Upper lobe of left lung (tissue), 4 donors: ENCODE measurements around the gene BEND4.

Experiments used
- EP300 ChIP-seq, 4 donors: sonication (generic); formaldehyde crosslinking; IDR thresholded peaks; one replicate each; pipeline ENCODE4 v1.5.1; 2017; ENCODE audit warnings: antibody characterized with exemption in 4 of 4, control low read depth in 2 of 4
- POLR2A ChIP-seq, 4 donors: fragments of 450-650 bp; IDR thresholded peaks; one replicate each; pipeline ENCODE4 v1.5.1; 2016 to 2017; ENCODE audit warnings: antibody characterized with exemption in 4 of 4, mild to moderate bottlenecking in 2 of 4
- POLR2AphosphoS5 ChIP-seq, 2 donors: sonication (generic); formaldehyde crosslinking; IDR thresholded peaks; one replicate each; pipeline ENCODE4 v1.5.1; 2017; ENCODE audit warnings: antibody characterized with exemption in 2 of 2
- TF ChIP-seq, protein P1 (sequence below), 6 experiments: fragments of 450-650 bp in 4 of 6; fragments of 200-600 bp in 2 of 6; sonication (generic) in 2 of 6; IDR thresholded peaks; one replicate each; pipeline ENCODE4 v1.5.1; 2016 to 2019; ENCODE audit warnings: antibody characterized with exemption in 6 of 6

DNA sequence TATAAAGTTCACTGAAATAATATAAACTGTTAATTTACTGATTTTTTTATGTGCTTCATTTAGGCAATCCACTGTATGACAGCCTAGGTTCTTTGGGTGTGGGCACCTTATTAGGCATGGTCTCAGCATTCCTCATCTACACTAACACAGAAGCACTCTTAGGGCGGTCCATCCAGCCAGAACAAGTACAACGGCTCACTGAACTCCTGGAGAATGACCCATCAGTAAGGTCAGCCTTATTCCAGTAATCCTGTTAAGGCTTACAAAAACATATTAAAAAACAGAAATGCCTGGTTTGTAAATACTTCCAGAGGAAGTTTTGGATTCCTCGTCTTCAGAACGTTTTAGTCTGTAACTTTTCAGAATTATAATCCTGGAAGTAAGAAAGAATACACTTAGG, 82.0 kb downstream of the BEND4 start:
- TF ChIP-seq, protein P1, sequence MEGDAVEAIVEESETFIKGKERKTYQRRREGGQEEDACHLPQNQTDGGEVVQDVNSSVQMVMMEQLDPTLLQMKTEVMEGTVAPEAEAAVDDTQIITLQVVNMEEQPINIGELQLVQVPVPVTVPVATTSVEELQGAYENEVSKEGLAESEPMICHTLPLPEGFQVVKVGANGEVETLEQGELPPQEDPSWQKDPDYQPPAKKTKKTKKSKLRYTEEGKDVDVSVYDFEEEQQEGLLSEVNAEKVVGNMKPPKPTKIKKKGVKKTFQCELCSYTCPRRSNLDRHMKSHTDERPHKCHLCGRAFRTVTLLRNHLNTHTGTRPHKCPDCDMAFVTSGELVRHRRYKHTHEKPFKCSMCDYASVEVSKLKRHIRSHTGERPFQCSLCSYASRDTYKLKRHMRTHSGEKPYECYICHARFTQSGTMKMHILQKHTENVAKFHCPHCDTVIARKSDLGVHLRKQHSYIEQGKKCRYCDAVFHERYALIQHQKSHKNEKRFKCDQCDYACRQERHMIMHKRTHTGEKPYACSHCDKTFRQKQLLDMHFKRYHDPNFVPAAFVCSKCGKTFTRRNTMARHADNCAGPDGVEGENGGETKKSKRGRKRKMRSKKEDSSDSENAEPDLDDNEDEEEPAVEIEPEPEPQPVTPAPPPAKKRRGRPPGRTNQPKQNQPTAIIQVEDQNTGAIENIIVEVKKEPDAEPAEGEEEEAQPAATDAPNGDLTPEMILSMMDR (IDR thresholded peaks at IDR 0.05) = no peak
- TF ChIP-seq POLR2AphosphoS5 (IDR thresholded peaks at IDR 0.05) = no peak
- TF ChIP-seq EP300 (IDR thresholded peaks at IDR 0.05) = no peak
- no peak for TF ChIP-seq POLR2A (IDR thresholded peaks at IDR 0.05)
